HG02840 (cell line): ENCODE measurements around the gene MDM2.
A peak's percentile ranks its signal among the peaks of the same experiment; 100 is the strongest.
"Not testable (repeated sequence)": the region's sequence is repeated elsewhere in the genome, so short reads cannot be mapped to it uniquely, and the experiment has no call there.

Source experiments
- ATAC-seq: cut with Tn5 transposase; IDR thresholded peaks from one replicate; pipeline ENCODE4 v1.9.1; 2021; ENCODE audit warnings: mild to moderate bottlenecking, moderate library complexity, moderate number of reproducible peaks; ENCODE audit not compliant: unreplicated experiment, low FRiP score

MDM2 gene

DNA sequence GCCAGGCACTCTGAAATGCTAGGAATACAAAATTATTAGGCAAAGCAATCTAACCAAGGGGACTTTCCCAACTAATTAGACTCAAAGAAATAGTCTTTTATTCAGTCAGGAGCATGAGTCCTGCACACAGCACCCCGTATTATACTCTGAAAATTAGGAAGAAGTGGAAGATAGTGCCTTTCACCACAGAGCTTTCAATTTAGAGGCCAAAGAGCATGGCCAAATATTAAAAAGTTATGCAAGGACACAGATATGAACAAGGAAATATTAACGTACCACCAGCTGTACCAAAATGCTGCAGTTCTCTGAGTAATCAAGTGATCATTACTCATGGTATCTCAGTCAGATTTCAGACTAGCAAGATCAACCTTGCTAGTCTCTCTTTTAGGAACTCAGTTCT lies 22.6 kb upstream of the MDM2 start:
- no peak for ATAC-seq

DNA sequence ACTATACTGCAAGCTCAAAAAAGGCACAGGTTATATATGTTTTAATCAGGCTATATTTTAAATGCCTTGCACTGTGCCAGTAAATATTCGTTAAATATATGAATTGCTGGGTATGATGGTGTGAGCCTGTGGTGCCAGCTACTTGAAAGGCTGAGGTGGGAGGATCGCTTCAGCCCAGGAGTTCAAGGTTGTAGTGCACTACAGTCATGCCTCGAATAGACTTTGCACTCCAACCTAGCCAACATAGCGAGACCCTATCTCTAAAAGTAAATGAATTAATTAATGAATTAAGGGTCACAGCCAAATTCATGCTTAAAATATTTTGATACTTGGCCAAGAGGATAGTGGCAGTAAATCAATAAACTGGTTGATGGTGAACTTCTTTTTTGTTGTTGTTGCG lies 22.2 kb upstream of the MDM2 start:
- no peak for ATAC-seq

- ATAC-seq = no peak
These were observed 21.0 kb upstream of the MDM2 start for GRCh38 chr12:68786929-68787328.

- ATAC-seq = no peak
These were observed 19.3 kb upstream of the MDM2 start for GRCh38 chr12:68788554-68789143.

DNA sequence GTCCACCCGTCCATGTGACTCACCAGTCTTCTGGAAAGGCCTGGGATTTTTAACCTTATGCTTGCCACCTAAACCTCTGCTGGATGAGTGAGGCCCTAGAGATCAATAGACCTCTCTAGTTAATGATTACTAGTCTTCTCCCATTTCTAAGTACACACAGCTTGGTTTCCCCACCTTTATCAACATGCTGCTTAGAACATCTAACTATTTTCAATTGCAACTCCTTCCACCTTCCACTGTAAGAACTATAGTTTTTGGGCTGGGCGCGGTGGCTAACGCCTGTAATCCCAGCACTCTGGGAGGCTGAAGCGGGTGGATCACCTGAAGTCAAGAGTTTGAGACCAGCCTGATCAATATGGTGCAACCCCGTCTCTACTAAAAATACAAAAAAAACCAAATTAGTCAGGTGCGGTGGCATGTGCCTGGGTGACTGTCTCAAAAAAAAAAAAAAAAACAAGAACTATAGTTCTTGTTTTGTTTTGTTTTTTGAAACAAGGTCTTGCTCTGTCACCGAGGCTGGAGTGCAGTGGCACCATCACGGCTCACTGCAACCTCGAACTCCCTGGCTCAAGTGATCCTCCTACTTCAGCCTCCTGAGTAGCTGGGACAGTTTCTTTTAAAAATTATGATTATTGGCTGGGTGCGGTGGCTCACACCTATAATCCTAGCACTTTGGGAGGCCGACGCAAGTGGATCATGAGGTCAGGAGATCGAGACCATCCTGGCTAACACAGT lies 18.7 kb upstream of the MDM2 start:
- no peak for ATAC-seq

GRCh38 chr12:68790081-68790951 lies 17.7 kb upstream of the MDM2 start:
- ATAC-seq = no peak

- ATAC-seq = no peak
These were observed 17.1 kb upstream of the MDM2 start for GRCh38 chr12:68790952-68791234.

- no peak for ATAC-seq
These were observed 16.0 kb upstream of the MDM2 start for GRCh38 chr12:68791897-68792481.

DNA sequence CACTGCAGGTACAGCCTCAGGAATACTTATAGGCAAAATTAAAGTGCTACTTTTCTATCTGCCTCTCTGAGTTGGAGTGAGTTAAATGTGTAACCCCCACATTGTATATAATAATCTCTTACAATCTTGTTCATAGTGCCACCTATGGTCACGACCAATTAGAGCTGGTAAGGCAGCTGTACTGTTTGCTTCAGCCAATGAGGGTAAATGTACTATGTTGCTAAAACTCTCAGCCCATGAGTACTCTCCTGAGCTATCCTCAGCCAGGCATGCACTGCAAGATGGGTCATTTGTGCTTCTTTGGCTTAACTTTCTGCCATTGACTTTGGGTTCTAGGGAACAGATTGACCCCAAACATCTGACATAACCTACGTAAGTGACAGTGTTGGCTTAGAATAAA lies 15.0 kb upstream of the MDM2 start:
- ATAC-seq = peak; percentile 70

GRCh38 chr12:68793436-68793835 lies 14.5 kb upstream of the MDM2 start:
- no peak for ATAC-seq

GRCh38 chr12:68793975-68794652 lies 13.9 kb upstream of the MDM2 start:
- ATAC-seq = no peak

DNA sequence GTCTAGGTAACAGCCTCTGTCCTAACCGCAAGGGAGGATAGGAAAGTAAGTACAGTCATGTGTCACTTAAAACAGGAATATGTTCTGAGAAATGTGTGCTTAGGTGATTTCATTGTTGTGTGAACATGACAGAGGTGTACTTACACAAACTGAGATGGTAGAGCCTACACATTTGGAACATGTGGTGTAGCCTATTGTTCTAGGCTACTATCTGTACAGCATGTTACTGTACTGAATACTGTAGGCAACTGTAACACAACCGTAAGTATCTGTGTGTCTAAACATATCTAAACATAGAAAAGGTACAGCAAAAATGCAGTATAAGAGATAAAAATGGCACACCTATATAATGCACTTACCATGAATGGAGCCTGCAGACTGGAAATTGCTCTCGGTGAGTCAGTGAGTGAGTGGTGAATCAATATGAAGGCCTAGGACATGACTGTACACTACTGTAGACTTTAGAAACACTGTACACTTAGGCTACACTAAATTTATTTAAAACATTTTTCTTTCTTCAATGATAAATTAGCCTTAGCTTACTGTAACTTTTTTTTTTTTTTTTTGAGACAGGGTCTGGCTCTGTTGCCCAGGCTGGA lies 13.2 kb upstream of the MDM2 start:
- ATAC-seq = no peak

- ATAC-seq = no peak
These were observed 11.6 kb upstream of the MDM2 start for GRCh38 chr12:68796399-68796798.

- ATAC-seq = no peak
These were observed 9.1 kb upstream of the MDM2 start for GRCh38 chr12:68798882-68799234.

DNA sequence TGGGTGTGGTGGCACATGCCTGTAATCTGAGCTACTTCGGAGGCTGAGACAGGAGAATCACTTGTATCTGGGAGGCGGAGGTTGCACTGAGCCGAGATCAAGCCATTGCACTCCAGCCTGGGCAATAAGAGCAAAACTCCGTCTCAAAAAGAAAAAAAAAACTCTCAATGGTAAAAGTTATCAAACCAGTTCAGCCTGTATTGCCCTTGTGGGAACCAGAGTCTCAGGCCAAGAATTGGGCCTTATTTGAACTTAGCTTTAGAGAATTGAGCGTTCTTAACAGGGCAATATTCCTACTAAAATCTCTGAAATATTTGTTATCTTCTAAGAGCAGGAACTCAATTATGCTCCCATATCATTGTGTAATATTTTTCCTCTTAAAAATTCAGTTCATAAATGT lies 7.7 kb upstream of the MDM2 start:
- no peak for ATAC-seq

- ATAC-seq = not testable (repeated sequence)
These were observed 6.9 kb upstream of the MDM2 start for GRCh38 chr12:68801124-68801523.

DNA sequence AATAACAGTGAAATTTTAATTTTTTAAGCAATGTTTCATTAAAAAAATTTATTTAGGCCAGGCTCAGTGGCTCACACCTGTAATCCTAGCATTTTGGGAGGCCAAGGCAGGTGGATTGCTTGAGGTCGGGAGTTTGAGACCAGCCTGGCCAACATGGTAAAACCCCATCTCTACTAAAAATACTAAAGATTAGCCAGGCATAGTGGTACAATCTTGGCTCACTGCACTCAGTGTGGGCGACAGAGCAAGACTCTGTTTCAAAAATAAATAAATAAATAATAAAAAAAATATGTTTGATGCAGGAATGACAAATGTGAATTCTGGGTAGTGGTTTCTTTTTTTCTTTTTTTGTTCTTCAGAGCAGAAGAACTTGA lies 5.6 kb upstream of the MDM2 start:
- ATAC-seq = not testable (repeated sequence)

DNA sequence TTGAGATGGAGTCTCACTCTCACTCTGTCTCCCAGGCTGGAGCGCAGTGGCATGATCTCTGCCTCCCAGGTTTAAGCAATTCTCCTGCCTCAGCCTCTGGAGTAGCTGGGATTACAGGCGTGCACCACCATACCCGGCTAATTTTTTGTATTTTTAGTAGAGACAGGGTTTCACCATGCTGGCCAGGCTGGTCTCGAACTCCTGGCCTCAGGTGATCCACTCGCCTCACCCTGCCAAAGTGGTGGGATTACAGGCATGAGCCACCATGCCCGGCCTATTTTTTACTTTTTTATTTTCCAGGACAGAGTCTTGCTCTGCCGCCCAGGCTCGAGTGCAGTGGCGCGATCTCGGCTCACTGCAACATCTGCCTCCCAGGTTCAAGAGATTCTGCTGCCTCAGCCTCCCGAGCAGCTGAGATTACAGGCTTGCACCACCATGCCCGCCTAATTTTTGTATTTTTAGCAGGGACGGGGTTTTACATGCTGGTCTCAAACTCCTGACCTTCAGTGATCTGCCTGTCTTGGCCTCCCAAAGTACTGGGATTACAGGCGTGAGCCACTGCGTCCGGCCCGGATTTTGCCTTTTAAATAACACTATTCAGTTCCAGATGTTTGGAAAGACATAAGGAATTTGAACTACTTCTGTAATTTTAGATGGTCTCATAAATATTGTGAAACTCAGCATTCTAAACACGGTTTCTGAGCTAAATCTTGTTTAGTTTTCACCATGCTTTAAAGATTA lies 4.9 kb upstream of the MDM2 start:
- ATAC-seq = not testable (repeated sequence)

- no peak for ATAC-seq
These were observed 3.9 kb upstream of the MDM2 start for GRCh38 chr12:68803948-68804656.
